Suprapubic skin (tissue), 4 donors: Measurements from ENCODE around the gene MRPL45. TPM values are rescaled to one million over a fixed set of nuclear protein-coding genes. Genes with fewer than 3 reads are reported as not detected.

Experiments used
- DNase-seq, 2 donors: peaks; one replicate each; pipeline ENCODE4 v3.0.0-alpha.2; 2019; ENCODE audit warnings: low spot score in 2 of 2
- H3K27ac ChIP-seq: fragments of 200-600 bp; sonication (generic); one replicate; pipeline ENCODE4 v1.5.1; 2019
- H3K27me3 ChIP-seq: fragments of 200-600 bp; sonication (generic); one replicate; pipeline ENCODE4 v1.5.1; 2019
- H3K36me3 ChIP-seq: fragments of 200-600 bp; sonication (generic); one replicate; pipeline ENCODE4 v1.5.1; 2019
- H3K4me1 ChIP-seq: fragments of 200-600 bp; sonication (generic); one replicate; pipeline ENCODE4 v1.5.1; 2019
- H3K4me3 ChIP-seq: fragments of 200-600 bp; sonication (generic); one replicate; pipeline ENCODE4 v1.5.1; 2019; ENCODE audit warnings: mild to moderate bottlenecking
- H3K9me3 ChIP-seq: fragments of 200-600 bp; sonication (generic); one replicate; pipeline ENCODE4 v1.5.1; 2019
- EP300 ChIP-seq: sonication (generic); formaldehyde crosslinking; IDR thresholded peaks from one replicate; pipeline ENCODE4 v1.6.1; 2017; ENCODE audit warnings: antibody characterized with exemption
- POLR2A ChIP-seq, 2 donors: fragments of 450-650 bp; IDR thresholded peaks; one replicate each; pipeline ENCODE4 v1.6.1; 2017; ENCODE audit warnings: antibody characterized with exemption in 2 of 2, mild to moderate bottlenecking in 2 of 2, moderate library complexity in 2 of 2
- POLR2AphosphoS5 ChIP-seq, 3 donors: sonication (generic); formaldehyde crosslinking; IDR thresholded peaks; one replicate each; pipeline ENCODE4 v1.6.1; 2017; ENCODE audit warnings: antibody characterized with exemption in 3 of 3
- WGBS: methylation state at CpG from one replicate; pipeline ENCODE4 v1.1.5; 2018; 5-methylcytosine and 5-hydroxymethylcytosine counted together
- total RNA-seq, 4 donors: library from RNA; depleted of rRNA; stranded (reverse); fragments of >200 nt; gene quantifications; one replicate each; pipeline ENCODE4 v1.1.0, GENCODE V29; 2016
- TF ChIP-seq, protein P1 (sequence below), 2 donors: fragments of 200-600 bp in 1 of 2; fragments of 450-650 bp in 1 of 2; sonication (generic) in 1 of 2; IDR thresholded peaks; one replicate each; pipeline ENCODE4 v1.5.1; 2016 to 2019; ENCODE audit warnings: antibody characterized with exemption in 2 of 2, mild to moderate bottlenecking in 1 of 2, moderate library complexity in 1 of 2

Gene MRPL45
- total RNA-seq, 4 donors from 2014 or later = 30.3 to 37.4 (median 32.8) TPM

DNA sequence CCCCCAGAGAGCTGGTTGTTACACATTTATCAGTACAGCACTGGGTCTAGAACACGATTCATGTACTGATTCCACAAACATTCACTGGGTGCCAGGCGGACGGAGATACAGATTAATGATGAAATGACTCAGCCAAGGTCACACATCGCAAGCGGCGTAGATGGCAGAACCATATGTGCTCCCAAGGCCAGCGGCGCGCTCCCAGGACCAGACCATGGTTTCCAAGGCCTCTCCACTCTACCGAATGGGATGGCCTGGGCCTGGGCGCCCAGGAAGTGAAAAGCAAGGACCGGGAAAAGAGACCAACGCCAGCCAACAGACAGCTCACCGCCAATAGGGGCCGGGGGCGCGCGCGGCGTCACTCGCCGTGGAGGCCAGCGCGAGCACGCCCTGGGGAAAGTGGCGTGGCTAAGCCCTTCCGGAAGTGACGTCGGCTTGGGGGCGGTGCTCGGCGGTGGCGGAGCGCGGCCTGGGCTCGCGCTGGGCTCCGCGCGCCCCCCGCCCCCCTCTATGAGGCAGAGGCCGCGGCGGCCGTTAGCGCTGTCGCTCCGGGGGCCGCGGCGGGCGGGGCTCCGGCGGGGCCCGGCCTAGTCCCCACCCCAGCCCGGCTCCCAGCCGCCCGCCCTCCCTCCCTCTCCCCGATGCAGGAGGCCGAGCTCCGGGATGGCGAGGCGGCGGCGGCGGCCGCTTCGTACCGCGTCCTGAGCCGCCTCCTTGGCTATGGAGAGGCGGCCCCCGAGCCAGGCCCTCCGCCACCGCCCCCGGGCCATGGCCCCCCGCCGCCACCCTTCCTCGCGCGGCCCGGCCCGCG lies 54.6 kb downstream of the MRPL45 start, which contains the start of gene SOCS7:
Gene SOCS7, plus strand, starts transcription at position 433 of the 811 bp plus-strand sequence. Its CDS starts 209 bp downstream, at position 642.
- Histone ChIP-seq H3K36me3 (no peaks in the 10 kb centered on the region), H3K4me3 (peak within 1 kb of the TSS; percentile 91), H3K27ac (peak within 1 kb of the TSS; percentile 84), H3K27me3 (no peaks in the 10 kb centered on the region), H3K4me1 (peaks cover 39% of the 10 kb centered on the region), H3K9me3 (no peaks in the 10 kb centered on the region)
- peak; percentile 92 to 95 for DNase-seq
- TF ChIP-seq POLR2AphosphoS5 (IDR thresholded peaks at IDR 0.05) (peak in 1 of 3 donors; percentile 30), POLR2A (IDR thresholded peaks at IDR 0.05) (peak in 1 of 2 donors; percentile 54), EP300 (no peak)
- 10% methylated on average over 19 of the region's 84 CpGs for WGBS

DNA sequence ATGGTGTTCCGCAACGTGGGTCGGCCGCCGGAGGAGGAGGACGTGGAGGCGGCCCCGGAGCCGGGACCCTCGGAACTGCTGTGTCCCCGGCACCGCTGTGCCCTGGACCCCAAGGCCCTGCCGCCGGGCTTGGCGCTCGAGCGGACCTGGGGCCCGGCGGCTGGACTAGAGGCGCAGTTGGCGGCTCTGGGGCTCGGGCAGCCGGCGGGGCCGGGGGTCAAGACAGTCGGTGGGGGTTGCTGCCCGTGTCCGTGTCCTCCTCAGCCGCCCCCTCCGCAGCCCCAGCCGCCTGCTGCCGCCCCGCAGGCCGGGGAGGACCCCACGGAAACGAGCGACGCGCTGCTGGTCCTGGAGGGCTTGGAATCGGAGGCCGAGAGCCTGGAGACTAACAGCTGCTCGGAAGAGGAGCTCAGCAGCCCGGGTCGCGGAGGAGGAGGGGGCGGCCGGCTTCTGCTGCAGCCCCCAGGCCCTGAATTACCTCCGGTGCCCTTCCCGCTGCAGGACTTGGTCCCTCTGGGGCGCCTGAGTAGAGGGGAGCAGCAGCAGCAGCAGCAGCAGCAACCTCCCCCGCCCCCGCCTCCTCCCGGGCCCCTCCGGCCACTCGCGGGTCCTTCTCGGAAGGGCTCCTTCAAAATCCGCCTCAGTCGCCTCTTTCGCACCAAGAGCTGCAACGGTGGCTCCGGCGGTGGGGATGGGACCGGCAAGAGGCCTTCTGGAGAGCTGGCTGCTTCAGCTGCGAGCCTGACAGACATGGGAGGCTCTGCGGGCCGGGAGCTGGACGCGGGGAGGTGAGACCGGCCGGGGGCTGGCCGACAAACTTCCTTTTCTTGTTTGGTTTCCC lies 55.5 kb downstream of the MRPL45 start:
- no peaks in the 10 kb centered on the region for H3K36me3 ChIP-seq
- H3K4me1 ChIP-seq = peaks cover 45% of the 10 kb centered on the region
- WGBS = 1% methylated on average over 14 of the region's 72 CpGs
- H3K4me3 ChIP-seq = peak overlapping the region; percentile 91
- TF ChIP-seq, protein P1, sequence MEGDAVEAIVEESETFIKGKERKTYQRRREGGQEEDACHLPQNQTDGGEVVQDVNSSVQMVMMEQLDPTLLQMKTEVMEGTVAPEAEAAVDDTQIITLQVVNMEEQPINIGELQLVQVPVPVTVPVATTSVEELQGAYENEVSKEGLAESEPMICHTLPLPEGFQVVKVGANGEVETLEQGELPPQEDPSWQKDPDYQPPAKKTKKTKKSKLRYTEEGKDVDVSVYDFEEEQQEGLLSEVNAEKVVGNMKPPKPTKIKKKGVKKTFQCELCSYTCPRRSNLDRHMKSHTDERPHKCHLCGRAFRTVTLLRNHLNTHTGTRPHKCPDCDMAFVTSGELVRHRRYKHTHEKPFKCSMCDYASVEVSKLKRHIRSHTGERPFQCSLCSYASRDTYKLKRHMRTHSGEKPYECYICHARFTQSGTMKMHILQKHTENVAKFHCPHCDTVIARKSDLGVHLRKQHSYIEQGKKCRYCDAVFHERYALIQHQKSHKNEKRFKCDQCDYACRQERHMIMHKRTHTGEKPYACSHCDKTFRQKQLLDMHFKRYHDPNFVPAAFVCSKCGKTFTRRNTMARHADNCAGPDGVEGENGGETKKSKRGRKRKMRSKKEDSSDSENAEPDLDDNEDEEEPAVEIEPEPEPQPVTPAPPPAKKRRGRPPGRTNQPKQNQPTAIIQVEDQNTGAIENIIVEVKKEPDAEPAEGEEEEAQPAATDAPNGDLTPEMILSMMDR (IDR thresholded peaks at IDR 0.05) = no peak
- no peak for TF ChIP-seq POLR2A (IDR thresholded peaks at IDR 0.05)
- TF ChIP-seq POLR2AphosphoS5 (IDR thresholded peaks at IDR 0.05) = no peak
- TF ChIP-seq EP300 = no peak
- no peaks in the 10 kb centered on the region for H3K9me3 ChIP-seq
- H3K27me3 ChIP-seq = no peaks in the 10 kb centered on the region
- peak overlapping the region; percentile 84 for H3K27ac ChIP-seq
- peak in 1 of 2 donors; percentile 71 for DNase-seq

DNA sequence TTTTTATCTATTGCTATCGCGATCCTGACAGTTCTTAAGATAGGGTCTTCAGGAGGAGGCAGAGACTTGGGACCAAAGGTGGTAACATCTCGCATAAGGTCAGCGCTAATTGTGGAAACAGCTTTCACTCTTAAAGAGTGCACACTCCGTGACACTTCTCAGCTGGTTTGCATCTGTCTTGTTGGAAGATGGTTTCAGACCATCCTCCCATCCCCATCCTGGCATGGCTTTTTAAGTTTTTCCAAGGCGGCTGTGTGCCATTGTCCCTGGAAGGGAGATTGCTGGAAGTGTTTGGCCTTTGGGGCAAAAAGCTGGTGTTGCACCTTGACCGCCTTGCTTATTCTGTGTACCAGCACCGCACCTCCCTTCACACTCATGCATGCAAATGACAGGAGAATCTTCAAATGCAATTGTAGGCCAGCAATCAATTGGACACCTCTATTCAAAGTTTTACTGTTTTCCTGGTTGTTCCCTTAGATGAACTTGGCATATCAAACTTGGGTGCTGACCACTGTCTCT lies 56.2 kb downstream of the MRPL45 start:
- H3K4me3 ChIP-seq = peak overlapping the region; percentile 91
- 8% methylated on average over 8 of the region's 8 CpGs for WGBS
- no peak for DNase-seq
- peaks cover 51% of the 10 kb centered on the region for H3K4me1 ChIP-seq
- no peaks in the 10 kb centered on the region for H3K27me3 ChIP-seq
- H3K27ac ChIP-seq = peak overlapping the region; percentile 84
- TF ChIP-seq POLR2AphosphoS5 (IDR thresholded peaks at IDR 0.05) (no peak), EP300 (no peak)
- TF ChIP-seq, protein P1 (IDR thresholded peaks at IDR 0.05) = no peak
- no peaks in the 10 kb centered on the region for H3K9me3 ChIP-seq
- no peaks in the 10 kb centered on the region for H3K36me3 ChIP-seq

DNA sequence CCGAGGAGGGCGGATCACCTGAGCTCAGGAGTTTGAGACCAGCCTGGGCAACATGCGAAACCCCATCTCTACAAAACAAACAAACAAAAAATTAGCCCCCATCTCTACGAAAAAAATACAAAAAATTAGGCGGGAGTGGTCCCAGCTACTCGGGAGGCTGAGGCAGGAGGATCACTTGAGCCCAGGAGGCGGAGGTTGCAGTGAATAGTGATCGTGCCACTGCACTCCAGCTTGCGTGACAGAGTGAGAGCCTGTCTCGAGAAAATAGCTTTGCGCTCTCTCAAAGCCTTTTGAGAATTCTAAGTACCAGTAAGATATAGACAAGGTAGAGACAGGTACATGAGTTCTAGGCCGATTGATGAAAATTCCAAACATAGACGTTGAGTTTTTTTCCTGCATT lies 56.7 kb downstream of the MRPL45 start:
- 81% methylated on average over 13 of the region's 13 CpGs for whole genome bisulfite sequencing
- Histone ChIP-seq H3K27me3 (no peaks in the 10 kb centered on the region), H3K27ac (no peak overlapping the region), H3K9me3 (no peaks in the 10 kb centered on the region), H3K4me3 (peak overlapping the region; percentile 91), H3K4me1 (peaks cover 56% of the 10 kb centered on the region), H3K36me3 (no peaks in the 10 kb centered on the region)
- DNase-seq = no peak
- TF ChIP-seq POLR2AphosphoS5 (IDR thresholded peaks at IDR 0.05) (no peak), EP300 (no peak), POLR2A (IDR thresholded peaks at IDR 0.05) (no peak)
- TF ChIP-seq, protein P1 (IDR thresholded peaks at IDR 0.05) = no peak

DNA sequence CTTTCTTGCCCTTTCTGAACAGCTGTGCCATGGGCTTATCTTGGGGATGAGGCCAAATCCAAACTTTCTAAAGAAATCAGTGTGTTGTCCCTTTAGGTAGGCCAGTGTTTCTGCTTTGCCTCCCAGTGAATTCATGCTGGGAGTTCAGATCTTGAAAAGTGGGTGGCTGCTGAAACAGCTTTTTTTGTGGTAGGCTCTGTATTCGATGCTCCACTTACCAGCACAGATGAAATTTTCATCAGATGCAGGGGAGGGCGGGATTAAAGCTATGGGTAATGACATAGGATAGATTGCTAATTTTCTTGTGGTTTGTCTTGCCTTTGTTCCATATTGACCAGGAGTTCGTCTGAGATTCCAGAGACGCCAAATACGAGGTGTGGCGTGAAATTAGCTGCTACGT lies 57.5 kb downstream of the MRPL45 start:
- H3K36me3 ChIP-seq = no peaks in the 10 kb centered on the region
- 80% methylated on average over 7 of the region's 7 CpGs for WGBS
- DNase-seq = no peak
- TF ChIP-seq, protein P1 (IDR thresholded peaks at IDR 0.05) = no peak
- TF ChIP-seq POLR2AphosphoS5 (IDR thresholded peaks at IDR 0.05) (no peak), EP300 (no peak), POLR2A (IDR thresholded peaks at IDR 0.05) (no peak)
- H3K4me1 ChIP-seq = peaks cover 61% of the 10 kb centered on the region
- H3K9me3 ChIP-seq = no peaks in the 10 kb centered on the region
- no peak overlapping the region for H3K27ac ChIP-seq
- no peaks in the 10 kb centered on the region for H3K27me3 ChIP-seq
- H3K4me3 ChIP-seq = no peak overlapping the region
